A549 (cell line): Measurements from ENCODE around the gene TGIF1.

Experiments
- HMGXB4 ChIP-seq: fragments of 250-450 bp; sonication (Bioruptor Pico); IDR thresholded peaks from 2 replicates; pipeline ENCODE4 v1.5.0; 2021; ENCODE audit warnings: mild to moderate bottlenecking, moderate library complexity, borderline replicate concordance
- KDM1A ChIP-seq: fragments of 200-600 bp; sonication (generic); IDR thresholded peaks from 2 replicates; pipeline ENCODE4 v1.6.1; 2016; ENCODE audit warnings: low read depth, mild to moderate bottlenecking
- MAFK ChIP-seq: fragments of 450-650 bp; IDR thresholded peaks from 2 replicates; pipeline ENCODE4 v1.6.1; 2014; ENCODE audit not compliant: partially characterized antibody
- MAX ChIP-seq: IDR thresholded peaks from 2 replicates; pipeline ENCODE4 v1.6.1; 2012
- PHF8 ChIP-seq: fragments of 200-600 bp; sonication (generic); IDR thresholded peaks from 2 replicates; pipeline ENCODE4 v1.6.1; 2016; ENCODE audit warnings: low read depth, mild to moderate bottlenecking, antibody characterized with exemption, moderate library complexity, borderline replicate concordance
- POLR2A ChIP-seq: IDR thresholded peaks from 2 replicates; pipeline ENCODE4 v1.6.1; 2012; ENCODE audit warnings: mild to moderate bottlenecking, low read length
- RAD21 ChIP-seq, 2 experiments: fragments of >200 bp in 1 of 2; sonication (Bioruptor Twin) in 1 of 2; formaldehyde crosslinking in 1 of 2; IDR thresholded peaks in 1 of 2; conservative IDR thresholded peaks in 1 of 2; 2 replicates in 1 of 2; 3 replicates in 1 of 2; pipeline ENCODE4 v1.6.1; 2012 to 2018; ENCODE audit warnings: inconsistent platforms in 1 of 2
- RCOR1 ChIP-seq: fragments of 150-350 bp; IDR thresholded peaks from 2 replicates; pipeline ENCODE4 v1.6.1; 2014; ENCODE audit warnings: antibody characterized with exemption, low read length, low read depth
- REST ChIP-seq: fragments of 200-600 bp; sonication (generic); IDR thresholded peaks from 2 replicates; pipeline ENCODE4 v1.6.1; 2016; ENCODE audit warnings: antibody characterized with exemption, mild to moderate bottlenecking, moderate library complexity
- TP53 ChIP-seq: fragments of 250-450 bp; sonication (Bioruptor Pico); IDR thresholded peaks from 2 replicates; pipeline ENCODE4 v1.5.0; 2021; ENCODE audit warnings: mild to moderate bottlenecking, moderate library complexity
- TF ChIP-seq, protein P1 (sequence below): fragments of >200 bp; sonication (Bioruptor Twin); formaldehyde crosslinking; IDR thresholded peaks from 3 replicates; pipeline ENCODE4 v1.6.1; 2016
- TF ChIP-seq, protein P2 (sequence below): fragments of >200 bp; sonication (Bioruptor Twin); formaldehyde crosslinking; IDR thresholded peaks from 3 replicates; pipeline ENCODE4 v1.5.1; 2016

- TF ChIP-seq POLR2A (no peak), HMGXB4 (CRISPR knock-in tag) (no peak), RCOR1 (no peak), MAX (no peak), PHF8 (no peak), TP53 (no peak), REST (no peak), RAD21 (conservative IDR thresholded peaks at IDR 0.05 in 1 of 2, IDR thresholded peaks at IDR 0.05 in 1 of 2) (no peak), MAFK (no peak), KDM1A (no peak)
- TF ChIP-seq, protein P1, sequence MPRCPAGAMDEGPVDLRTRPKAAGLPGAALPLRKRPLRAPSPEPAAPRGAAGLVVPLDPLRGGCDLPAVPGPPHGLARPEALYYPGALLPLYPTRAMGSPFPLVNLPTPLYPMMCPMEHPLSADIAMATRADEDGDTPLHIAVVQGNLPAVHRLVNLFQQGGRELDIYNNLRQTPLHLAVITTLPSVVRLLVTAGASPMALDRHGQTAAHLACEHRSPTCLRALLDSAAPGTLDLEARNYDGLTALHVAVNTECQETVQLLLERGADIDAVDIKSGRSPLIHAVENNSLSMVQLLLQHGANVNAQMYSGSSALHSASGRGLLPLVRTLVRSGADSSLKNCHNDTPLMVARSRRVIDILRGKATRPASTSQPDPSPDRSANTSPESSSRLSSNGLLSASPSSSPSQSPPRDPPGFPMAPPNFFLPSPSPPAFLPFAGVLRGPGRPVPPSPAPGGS: no peak
- TF ChIP-seq, protein P2, sequence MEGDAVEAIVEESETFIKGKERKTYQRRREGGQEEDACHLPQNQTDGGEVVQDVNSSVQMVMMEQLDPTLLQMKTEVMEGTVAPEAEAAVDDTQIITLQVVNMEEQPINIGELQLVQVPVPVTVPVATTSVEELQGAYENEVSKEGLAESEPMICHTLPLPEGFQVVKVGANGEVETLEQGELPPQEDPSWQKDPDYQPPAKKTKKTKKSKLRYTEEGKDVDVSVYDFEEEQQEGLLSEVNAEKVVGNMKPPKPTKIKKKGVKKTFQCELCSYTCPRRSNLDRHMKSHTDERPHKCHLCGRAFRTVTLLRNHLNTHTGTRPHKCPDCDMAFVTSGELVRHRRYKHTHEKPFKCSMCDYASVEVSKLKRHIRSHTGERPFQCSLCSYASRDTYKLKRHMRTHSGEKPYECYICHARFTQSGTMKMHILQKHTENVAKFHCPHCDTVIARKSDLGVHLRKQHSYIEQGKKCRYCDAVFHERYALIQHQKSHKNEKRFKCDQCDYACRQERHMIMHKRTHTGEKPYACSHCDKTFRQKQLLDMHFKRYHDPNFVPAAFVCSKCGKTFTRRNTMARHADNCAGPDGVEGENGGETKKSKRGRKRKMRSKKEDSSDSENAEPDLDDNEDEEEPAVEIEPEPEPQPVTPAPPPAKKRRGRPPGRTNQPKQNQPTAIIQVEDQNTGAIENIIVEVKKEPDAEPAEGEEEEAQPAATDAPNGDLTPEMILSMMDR: no peak
These were observed 24.9 kb upstream of the TGIF1 start for GRCh38 chr18:3425030-3425429.
